RPMI7951 (cell line): ENCODE measurements around the gene SSTR4. TPM values are rescaled to one million over a fixed set of nuclear protein-coding genes. Genes with fewer than 3 reads are reported as not detected.

ENCODE experiments used
- DNase-seq: peaks from one replicate; pipeline ENCODE4 v3.0.0-alpha.2; 2012; ENCODE audit warnings: low read depth
- total RNA-seq: library from RNA; depleted of rRNA; stranded (reverse); fragments of >200 nt; shearing (Covaris generic); gene quantifications from 2 replicates; pipeline ENCODE4 v1.2.3, GENCODE V29; 2014

SSTR4 gene
- total RNA-seq, 1 experiment from 2014 or later, result not detected

DNA sequence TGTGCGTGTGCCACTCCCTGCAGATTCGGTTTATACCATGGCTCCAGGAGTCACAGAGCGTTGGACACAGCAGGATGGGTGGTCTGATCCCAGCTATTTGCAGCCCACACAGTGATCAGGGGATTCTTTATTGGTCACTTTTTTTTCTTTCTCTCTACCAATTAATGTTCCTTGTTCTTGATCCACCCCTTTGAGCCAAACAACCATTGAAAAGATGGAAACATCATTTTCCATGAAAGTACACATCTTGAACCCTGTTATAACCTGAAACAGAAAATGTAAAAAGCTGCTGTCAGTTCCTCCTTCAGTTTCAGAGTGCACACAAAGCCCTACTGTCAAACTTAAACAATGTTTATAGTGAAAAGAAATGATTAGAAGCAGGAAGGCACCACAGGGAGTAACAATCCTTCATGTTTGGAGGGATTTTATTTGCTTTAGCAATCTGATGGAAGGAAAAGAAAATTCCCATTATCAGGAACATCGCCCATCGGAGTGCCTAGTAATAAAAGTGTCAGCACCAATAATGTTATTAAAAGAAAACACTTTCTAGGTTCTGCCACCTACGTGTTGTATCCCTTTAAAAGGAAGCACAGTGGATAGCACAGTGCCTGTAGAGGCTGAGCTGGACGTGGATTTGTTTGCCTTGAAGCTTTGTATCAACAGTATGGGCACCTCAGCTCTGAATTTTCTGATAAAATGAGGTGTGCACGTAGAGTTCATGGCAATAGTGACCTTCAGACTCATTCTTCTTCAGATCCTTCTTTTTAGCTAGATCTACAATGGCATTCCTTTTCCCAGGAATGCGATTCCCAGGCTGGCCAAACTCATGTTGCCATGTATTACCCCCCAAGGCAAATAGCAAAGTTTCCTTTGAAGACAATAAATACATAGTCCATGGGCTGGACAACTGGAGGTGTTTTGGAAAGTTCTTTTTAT, 30.4 kb downstream of the SSTR4 start:
- peak; percentile 21 for DNase-seq

DNA sequence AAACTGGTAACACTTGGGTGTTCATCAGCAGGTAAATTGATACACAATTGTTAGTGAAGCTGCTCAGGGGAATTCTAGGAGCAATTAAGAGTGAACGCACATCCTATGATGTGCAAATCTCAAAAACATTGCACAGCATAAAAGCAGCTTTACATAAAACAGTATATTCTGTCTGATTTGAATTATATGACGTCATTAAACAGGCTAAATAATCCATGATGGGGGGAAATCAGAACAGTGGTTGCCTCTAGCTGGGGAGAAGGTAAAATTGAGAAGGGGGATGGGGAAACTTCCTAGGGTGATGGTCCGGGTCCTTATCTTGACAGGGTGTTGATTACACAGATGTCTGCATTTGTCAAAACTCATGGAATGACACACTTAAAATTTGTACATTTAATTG, 31.7 kb downstream of the SSTR4 start:
- DNase-seq, result no peak

DNA sequence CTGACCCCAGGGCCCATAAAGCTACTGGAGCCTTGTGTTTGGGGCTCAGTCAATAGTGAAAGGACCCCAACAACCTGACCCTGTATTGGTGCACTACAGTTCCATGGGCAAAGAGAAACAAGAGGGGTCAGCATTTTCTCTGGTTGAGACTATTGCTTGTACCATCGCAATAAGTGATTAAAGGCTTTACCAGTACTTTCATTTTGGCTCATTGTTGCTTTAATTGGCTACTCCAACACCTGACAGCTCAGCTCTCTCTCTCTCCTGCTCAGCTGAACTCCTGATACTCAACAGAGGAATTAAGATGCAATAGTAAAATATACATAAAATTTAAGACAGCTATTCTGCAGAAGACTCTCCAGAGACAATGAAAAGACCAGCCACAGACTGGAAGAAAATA, 33.2 kb downstream of the SSTR4 start:
- DNase-seq, result no peak

DNA sequence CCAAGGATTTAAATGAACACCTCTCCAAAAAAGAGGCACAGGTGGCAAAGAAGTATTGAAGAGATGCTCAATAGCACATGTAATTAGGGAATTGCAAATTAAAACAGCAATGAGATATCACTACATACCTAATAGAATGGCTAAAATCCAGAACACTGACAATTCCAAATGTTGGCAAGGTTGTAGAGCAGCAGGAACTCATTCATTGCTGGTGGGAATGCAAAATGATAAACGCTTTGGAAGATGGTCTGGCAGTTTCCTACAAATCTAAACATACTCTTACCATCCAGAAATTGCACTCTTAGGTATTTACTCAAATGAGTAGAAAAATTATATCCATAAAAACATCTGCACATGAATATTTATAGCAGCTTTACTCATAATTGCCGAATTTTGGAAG, 34.0 kb downstream of the SSTR4 start:
- DNase-seq, result no peak

DNA sequence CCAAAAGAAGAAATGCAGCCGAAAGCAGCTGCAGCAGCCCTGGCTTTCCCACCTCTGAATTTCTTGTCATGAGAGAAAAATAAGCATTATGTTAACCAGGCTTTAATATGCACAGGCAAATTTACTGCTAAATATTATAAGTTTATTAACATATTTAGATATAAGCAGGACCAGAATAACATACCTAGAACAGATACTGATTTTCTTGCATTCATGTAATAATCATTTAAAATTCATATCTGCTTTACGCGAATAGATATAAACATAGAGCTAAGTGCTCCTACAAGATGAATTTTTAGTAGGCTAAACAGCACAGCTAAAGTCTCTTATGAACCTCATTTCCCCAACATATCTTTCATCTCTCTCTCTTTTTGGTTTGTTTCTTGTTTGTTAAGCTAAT, 36.3 kb downstream of the SSTR4 start:
- no peak for DNase-seq

DNA sequence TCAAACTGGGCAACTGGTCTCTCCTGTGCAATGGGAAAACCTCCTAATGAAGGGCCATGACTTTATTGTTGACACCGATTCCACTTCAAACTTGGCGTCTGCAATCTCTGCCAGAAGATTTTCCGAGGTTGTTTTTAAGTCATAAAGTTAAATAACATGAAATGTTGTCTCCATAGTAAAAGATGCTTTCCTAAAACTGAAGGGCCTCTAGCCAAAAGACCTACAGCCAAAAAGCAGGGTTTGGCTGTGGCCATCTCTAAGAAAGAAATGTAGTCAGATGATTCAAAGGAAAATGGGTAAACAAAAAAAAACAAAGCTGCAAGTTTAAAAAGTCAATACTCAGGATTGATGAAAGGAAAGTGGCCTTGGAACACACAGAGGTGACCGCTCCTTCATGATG, 36.9 kb downstream of the SSTR4 start:
- no peak for DNase-seq

DNA sequence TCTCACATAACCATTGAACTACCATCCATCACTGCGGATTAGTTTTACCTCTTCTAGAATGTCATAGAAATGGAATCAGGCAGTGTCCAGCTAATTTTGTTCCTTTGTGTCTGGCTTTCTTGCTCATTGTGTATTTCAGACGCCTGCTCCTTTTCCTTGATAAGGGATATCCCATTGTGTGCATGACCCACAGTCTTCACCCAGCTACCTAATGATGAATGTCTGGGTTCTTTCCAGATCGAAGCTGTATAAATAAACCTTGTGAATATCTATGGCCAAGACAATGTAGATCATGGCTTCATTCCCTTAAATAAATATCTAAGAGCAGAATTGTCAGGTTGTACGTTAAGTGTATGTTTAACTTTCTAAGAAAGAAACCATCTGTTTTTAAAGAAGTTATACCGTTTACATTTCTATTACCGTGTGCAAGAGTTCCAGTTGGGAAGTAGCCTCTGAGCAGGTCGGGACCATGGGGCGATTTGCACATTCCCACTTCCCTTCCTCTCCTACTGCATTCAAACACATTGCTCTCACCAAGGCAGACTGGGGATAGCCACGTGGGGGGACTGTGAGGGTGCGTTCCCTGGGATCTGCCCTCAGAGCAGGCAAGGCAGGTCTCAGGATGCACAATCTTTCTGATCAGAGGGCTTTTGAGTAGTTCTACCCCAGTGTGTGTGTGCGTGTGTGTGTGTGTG, 37.9 kb downstream of the SSTR4 start:
- DNase-seq, result no peak

DNA sequence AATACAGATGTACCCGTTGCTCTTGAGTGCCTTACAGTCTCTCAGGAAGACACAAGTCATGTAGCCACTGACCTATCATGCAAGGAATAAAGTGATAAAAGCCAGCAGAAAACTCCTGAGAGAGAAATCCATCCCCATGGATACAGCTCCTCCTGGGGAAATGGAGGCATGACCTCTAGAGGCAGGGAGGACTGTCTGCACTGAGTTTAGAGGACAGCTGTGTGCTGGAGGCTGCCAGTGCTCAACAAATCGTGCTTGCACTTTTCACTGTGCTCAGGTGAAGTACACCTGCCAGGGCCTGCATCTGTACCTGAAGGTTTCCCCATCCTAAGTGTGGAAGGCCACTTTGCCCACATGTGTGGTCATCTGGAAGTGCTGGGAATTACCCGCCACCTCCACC, 38.9 kb downstream of the SSTR4 start:
- DNase-seq, result no peak

DNA sequence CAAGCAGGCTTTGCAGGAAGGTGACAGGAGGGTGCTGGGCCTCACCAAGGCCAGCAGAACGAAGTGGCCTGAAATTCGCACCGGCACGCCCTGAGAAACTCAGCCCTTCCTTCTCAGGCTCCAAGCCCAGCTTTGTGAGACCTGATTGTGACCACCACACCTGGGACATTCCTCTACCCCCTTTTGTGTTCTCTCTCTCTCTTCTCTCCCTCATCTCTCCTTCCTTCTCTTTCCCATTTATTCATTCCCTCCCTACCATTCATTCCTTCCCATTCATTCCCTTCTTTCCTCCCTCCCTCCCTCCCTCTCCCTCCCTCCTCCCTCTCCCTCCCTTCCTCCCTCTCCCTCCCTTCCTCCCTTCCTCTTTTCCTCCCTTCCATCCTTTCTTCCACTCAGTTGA, 42.2 kb downstream of the SSTR4 start:
- DNase-seq, result no peak

DNA sequence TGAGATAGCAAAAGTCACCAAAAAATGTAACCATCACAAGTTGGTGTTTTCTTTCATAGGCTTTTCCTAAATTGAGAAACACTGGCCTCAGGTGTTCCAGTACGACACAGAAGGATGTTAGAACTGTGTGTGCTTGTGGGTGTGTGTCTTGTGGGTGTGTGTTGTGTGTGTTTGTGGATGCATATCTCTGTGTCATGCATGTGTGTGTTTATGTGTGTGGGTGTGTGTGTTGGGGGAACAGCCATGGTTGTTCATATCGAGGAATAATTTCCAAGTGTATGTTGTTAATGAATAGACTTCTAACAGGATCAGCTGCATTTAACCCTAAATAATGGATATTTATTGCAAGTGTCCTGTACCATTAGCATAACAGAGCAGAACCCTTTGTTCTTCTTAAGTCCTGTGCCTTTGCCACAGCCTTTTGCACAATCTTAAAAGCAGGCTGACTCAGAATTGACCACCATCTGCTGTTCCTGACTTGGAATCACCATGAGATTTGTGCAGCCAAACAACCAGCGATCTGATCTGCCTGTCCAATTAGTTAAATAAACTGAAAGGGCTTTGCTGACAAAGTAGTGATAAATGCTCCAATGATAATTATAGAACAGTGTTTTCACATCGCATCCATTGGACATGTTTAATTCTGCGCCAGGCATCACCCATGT, 43.4 kb downstream of the SSTR4 start:
- peak; percentile 61 for DNase-seq

DNA sequence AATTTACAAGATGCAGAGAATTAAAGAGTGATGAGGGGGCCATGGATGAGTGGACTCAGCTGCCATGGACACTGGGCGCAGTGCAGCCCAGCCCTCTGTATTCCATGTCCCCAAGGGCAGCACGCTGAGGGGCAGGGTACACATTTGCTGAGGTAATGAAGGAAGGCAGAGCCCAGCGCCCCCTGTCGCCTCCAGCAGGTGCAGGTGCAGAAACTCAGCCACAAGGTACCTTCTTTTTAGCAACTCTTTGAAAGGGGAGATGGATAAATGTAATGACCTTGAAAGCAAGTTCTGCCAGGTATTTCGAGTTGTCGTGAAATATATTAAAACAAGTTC, 43.9 kb downstream of the SSTR4 start:
- DNase-seq, result no peak

DNA sequence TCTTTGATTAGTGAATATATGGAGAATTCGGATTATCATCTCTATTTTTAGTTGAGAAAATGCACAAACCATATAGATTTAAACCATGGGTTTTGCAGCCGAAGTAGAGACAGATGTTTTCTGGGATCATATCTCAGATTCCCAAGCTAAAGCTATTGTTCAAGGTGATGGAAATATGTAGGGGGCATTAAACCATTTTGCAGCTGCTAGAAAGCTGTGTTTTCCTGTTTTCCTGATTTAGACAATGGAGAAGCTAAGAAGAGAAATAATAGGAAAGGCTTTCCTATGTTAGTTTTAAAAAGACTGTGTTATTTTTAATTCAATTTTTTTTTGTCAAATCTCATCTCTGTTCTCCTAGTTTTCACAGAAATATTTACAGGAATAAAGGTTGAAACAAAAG, 44.8 kb downstream of the SSTR4 start:
- no peak for DNase-seq

DNA sequence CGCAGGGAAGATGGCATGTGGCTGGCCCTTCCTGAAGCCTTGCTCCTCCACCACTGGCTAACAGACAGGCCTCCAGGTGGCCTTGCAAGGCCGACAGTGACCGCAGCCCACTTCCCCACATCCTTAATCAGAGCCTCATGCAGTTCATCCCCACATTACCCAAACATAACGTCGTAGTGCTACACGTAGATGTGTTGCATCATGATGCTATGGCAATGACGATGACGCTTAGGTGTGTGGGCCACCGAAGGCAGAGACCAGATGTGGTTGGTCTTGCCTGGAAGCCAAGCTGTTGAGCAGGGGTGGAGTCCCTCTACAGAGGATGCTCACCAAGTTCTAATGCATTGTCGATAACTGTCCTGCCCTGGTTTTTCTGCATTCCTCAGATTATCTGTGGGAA, 45.4 kb downstream of the SSTR4 start:
- no peak for DNase-seq

DNA sequence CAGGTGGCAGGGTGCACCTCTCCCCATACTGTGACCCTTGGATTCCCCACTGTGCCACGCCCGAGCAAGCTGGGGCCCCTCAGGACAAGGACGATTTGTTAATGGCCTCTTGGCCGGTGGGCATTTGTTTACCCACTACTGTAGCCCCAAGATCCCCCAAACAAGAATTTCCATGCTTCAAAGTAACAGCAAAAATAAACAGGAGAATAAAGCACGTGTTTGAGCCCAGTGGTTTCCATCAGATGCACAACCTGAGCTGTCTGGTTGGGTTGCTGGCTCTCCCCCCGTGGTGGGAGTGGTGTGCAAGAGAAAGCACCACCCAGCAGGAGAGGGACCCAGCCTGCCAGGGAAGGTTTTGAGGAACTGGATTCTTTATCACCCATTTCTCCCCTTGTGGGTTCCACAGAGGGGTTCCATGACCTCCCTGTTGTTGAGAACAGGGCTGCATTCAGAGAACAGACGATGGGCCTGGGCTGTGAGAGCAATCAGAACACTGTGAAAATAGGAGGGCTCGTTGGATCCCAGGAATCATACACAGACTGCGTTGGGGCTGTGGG, 46.2 kb downstream of the SSTR4 start:
- no peak for DNase-seq

DNA sequence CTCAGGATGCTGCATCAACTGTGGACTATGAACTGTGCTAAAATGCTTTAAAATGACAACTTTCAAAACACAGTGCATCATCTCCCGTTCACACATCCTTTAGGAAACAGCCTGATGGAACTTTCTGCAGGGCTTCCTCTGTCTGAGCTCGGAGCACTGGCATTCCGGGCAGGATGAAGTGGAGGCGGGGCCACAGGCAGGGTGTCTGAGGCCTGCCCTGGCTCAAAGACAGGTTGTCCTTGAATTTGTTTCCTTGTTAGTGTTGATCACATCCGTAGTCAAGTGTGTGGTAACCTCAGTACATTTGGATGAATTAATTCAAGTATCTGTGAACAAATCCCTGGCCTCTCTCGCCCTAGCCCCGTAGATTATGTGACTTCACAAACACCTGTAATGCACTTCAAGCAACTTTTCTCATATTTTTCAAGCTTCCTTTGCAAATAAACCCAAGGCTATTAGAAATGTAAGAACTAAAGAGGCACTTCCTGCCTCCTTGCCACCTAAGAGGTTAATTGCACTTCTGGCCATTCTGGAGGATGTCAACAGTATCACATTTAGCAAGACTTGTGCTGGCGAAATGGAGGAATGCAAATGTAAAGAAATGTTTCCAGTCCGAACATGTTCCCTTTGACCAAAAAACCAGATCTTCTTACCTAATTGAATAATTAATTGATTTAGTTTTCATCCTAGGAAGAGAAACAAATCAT, 47.9 kb downstream of the SSTR4 start:
- no peak for DNase-seq

DNA sequence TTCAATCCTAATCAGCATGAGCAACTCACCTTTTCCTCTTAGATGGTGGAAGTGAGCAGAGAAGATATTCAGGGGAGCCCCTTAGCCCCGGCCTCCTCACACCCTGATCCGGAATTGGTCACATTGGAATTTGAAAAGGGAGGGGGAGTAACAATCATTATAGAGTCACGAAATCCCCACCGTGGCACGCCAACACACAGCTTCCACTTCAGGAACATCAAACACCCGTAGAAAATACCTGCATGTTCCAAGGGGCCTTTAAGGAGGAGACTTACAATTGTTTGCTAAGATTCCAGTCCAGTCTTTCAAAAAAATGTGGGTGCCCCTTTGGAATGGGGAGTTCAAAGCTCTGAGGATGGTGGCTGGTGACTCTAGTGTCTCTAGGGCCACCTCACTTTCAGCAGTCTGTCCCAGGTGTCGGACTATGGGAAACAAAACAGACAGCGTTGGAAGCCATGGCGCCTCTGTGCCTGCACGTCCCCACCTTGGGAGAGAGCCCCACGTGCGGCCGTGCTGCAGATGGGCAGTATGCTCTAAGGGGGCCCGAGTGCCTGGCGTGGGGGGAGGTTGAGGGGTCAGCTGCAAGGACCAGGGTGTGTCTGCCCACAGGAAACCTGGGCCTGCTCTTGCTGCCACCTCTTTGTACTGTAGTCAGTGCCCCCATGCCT, 48.6 kb downstream of the SSTR4 start:
- DNase-seq, result no peak

DNA sequence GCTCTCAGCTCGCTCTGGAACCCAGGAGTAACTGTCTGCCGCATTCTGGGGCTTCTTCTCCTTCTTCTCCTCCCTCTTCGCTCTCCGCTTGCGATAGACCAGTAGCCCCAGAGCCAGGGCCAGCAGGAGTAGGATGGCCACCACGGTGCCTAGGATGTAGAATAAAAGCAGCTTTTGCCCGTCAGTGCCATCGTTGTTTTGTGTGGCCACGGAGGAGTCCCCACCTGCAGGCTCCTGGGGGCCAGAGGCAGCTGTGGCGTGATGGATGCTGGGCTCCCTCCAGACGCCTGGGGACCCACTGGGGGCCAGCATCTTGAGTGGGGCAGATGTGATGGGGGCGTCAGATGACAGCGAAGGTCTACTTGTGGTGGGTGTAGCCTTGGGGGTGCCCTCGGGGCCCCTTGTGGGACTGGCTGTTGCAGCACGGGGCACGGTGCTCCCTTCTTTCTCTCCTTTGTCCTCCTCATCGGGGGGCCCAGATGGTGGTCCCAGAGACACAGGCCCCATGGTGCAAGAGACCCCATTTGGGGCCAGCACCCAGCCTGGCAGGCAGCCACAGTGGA, 49.3 kb downstream of the SSTR4 start:
- no peak for DNase-seq

DNA sequence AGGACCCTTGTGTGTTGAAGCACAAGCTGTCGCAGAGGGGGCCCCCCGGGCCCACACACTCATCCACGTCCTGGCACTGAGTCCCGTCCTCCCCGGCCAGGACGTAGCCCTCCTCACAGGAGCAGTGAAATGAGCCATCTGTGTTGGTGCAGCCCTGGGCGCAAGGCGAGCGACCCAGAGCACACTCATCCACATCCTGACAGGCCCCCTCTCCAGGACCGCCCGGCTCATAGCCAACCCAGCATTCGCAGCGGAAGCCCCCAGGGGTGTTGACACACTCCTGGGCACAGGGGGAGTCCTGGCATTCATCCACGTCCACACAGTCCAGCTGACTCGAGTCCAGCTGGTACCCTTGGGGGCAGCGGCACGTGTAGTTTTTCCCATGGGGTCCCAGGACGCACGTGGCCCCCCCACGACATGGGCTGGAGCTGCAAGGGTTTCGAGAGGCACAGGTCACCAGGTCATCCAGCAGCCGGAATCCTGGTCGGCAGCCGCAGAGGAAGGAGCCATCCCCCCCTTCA, 49.8 kb downstream of the SSTR4 start:
- no peak for DNase-seq

DNA sequence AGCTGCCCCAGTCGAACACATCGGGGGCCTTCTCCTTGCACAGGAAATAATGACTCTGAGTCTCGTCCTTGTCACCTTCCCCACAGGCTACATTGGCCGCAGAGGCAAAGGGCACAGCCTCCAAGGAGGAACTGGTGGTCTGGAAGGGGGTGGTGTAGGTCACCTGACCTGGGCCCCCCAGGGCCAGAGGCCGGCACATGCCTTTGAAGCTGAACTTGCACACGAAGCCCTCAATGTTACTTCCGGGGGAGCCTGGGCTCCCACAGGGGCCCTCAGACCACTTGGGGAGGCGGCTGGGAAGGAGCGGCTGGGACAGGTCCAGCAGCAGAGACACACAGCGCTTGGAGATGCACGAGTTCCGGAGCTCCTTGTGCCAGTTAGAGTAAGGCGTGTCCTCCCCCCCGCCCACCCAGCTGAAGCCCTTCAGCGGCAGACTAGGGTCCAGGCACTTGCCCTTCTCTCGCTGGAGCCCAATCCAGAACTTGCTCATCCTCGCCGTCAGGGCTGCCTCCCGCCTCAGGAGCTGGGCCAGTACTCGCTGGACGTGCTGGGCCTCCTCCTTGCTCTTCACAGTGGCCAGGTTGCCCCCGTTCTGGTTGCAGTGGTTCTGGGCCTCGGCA, 50.4 kb downstream of the SSTR4 start:
- DNase-seq, result no peak

DNA sequence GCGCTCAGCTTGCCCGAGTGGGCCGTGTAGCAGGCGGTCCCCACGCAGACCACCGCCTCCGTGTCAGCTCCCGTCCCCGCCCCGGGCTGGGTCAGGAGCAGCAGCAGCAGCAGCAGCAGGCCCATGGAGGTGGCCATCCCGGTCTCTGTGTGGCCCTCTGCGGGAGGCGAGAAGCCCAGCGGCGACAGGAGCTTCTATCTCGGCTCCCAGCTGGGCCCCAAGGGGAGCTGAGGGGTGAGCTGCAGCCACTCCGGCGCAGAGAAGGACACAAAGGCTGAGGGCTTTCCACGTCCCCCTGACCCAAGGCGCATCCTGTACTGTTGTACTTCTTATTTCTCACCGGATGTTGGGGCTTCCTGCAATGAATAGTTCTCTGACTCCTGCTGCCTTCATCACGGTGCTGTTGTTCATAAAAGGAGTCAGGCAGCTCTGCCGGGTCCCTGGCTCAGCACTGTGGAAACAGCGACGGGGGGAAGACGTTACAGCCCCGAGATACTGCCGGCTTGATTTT, 51.0 kb downstream of the SSTR4 start, which contains the start of gene CD93:
Gene CD93, minus strand, starts transcription at position 269 of the 511 bp plus-strand sequence. Its CDS starts 132 bp downstream, at position 137.
- DNase-seq, result no peak
